ENCODE measurements around the gene ZNF341. TPM values are rescaled to one million over a fixed set of nuclear protein-coding genes. Genes with fewer than 3 reads are reported as not detected.

Gene ZNF341
- total RNA-seq, 2 experiments from 2014 or later = 2.1 to 2.7 TPM

DNA sequence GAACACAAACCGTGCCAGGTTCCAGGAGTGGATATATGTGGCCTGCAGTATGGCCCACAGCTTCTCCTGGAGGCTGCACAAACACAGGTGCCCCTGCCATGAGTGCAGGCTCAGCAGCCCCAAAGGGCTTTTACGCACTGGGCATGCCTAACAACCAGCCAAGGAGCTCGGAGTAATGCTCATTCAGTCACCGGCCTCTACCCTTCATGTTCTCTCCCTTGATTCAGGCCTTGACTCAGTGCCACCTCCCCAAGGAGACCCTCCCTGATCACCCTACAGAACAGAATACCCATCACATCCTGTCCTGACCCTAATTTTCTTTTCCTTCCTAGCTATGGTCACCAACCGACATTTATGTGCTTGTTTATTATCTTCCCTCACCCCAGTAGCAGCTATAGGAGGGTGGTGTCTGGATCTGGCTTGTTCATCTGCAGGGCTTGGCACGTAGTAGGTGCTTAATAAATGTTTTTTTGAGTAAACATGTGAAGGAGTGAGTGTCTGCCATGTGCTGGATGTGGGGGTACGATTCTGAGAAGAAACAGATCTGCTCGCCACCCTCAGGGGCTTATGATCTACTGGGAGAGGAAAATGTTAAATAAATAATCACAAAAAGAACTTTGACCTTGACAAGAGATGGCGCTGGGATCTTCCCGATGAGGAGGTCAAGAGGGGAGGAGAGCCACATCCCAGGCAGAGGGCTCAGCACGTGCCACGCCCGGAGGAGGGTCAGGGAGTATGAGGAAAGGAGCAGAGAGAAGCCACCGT, 20.9 kb upstream of the ZNF341 start:
- H3K4me3 Mint-ChIP-seq = no peak overlapping the region
- ChIA-PET POLR2A (interaction anchor here (1.0 kb wide), 1 partner anchor 21 kb away, joined by 3 read pairs; no protein-coding TSS in a partner anchor), CTCF (interaction anchor here (0.6 kb wide), 1 partner anchor 213 kb away, joined by 3 read pairs; no protein-coding TSS in a partner anchor)
- no peaks in the 10 kb centered on the region for H3K27me3 Mint-ChIP-seq
- peaks cover 63% of the 10 kb centered on the region for H3K36me3 Mint-ChIP-seq (ENCODE audit: low read depth)
- Histone ChIP-seq H3K27me3 (ENCODE audit: control insufficient read depth in 1 of 2, insufficient read depth in 2 of 2, low read length in 2 of 2) (no peaks in the 10 kb centered on the region), H3K4me1 (ENCODE audit: insufficient read depth, low read length) (peaks cover 5% of the 10 kb centered on the region), H3K36me3 (ENCODE audit: insufficient read depth, low read length) (peaks cover 55% of the 10 kb centered on the region), H3K27ac (ENCODE audit: low read depth in 1 of 2, low read length in 2 of 2) (no peak overlapping the region), H3K9me3 (ENCODE audit: control insufficient read depth in 1 of 2, insufficient read depth in 1 of 2, low read length in 2 of 2) (no peaks in the 10 kb centered on the region), H3K4me3 (ENCODE audit: low read length) (no peak overlapping the region)
- intact Hi-C loops (cut with DNase I, micrococcal nuclease) = no loop called here
- ATAC-seq (ENCODE audit: poor library complexity) (no peak), DNase-seq (no peak)
- no peak overlapping the region for H3K27ac Mint-ChIP-seq
- no peak for TF ChIP-seq CTCF (IDR thresholded peaks at IDR 0.05)
- H3K4me1 Mint-ChIP-seq (ENCODE audit: low read depth) = peaks cover 10% of the 10 kb centered on the region
- H3K9me3 Mint-ChIP-seq = no peaks in the 10 kb centered on the region

DNA sequence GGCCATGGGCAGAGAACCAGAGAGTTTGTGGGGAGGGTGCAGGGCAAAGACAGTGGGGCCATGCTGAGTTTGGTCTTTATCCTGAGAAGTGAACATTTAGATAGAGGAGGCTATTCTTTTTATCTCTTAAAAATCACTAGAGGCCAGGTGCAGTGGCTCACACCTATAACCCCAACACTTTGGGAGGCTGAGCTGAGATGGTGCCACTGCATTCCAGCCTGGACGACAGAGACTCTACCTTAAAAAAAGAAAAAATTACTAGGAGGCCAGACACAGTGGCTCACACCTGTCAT, 20.4 kb upstream of the ZNF341 start:
- intact Hi-C loops (cut with DNase I, micrococcal nuclease) = no loop called here
- peaks cover 67% of the 10 kb centered on the region for H3K36me3 Mint-ChIP-seq (ENCODE audit: low read depth)
- CTCF ChIA-PET = no interaction called here
- Histone ChIP-seq H3K4me3 (ENCODE audit: low read length) (no peak overlapping the region), H3K27me3 (ENCODE audit: control insufficient read depth in 1 of 2, insufficient read depth in 2 of 2, low read length in 2 of 2) (no peaks in the 10 kb centered on the region), H3K27ac (ENCODE audit: low read depth in 1 of 2, low read length in 2 of 2) (no peak overlapping the region), H3K4me1 (ENCODE audit: insufficient read depth, low read length) (peaks cover 5% of the 10 kb centered on the region), H3K36me3 (ENCODE audit: insufficient read depth, low read length) (peaks cover 52% of the 10 kb centered on the region), H3K9me3 (ENCODE audit: control insufficient read depth in 1 of 2, insufficient read depth in 1 of 2, low read length in 2 of 2) (no peaks in the 10 kb centered on the region)
- no peaks in the 10 kb centered on the region for H3K27me3 Mint-ChIP-seq
- no peak for TF ChIP-seq CTCF (IDR thresholded peaks at IDR 0.05)
- POLR2A ChIA-PET = no interaction called here
- H3K27ac Mint-ChIP-seq = no peak overlapping the region
- H3K4me3 Mint-ChIP-seq = no peak overlapping the region
- H3K9me3 Mint-ChIP-seq = no peaks in the 10 kb centered on the region
- ATAC-seq (ENCODE audit: poor library complexity) = no peak
- H3K4me1 Mint-ChIP-seq (ENCODE audit: low read depth) = peaks cover 10% of the 10 kb centered on the region
- DNase-seq = no peak

DNA sequence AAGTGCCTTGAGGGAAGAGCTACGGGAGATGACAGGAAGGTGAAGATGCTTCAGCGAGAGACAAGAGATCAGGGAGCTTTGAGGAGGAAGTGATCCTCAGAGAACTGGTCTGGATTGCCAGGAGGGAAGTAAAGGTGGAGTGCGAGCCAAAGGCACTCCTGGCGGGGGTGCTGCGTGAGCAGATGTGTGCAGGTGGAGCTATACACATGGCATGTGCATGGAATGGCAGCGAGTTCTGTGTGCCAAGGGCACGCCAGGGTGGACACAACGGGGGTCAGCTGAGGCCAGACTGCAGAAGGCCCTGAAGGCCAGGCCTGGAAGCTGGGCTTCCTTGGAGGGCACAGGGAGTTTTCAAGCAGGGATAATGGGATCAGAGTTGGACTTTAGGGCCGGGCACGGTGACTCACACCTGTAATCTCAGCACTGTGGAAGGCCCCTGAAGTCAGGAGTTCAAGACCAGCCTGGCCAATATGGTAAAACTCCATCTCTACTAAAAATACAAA, 17.9 kb upstream of the ZNF341 start:
- H3K36me3 Mint-ChIP-seq (ENCODE audit: low read depth) = peaks cover 60% of the 10 kb centered on the region
- H3K27me3 Mint-ChIP-seq = no peaks in the 10 kb centered on the region
- TF ChIP-seq CTCF (IDR thresholded peaks at IDR 0.05) = no peak
- Histone ChIP-seq H3K9me3 (ENCODE audit: control insufficient read depth in 1 of 2, insufficient read depth in 1 of 2, low read length in 2 of 2) (no peaks in the 10 kb centered on the region), H3K36me3 (ENCODE audit: insufficient read depth, low read length) (peaks cover 41% of the 10 kb centered on the region), H3K27ac (ENCODE audit: low read depth in 1 of 2, low read length in 2 of 2) (no peak overlapping the region), H3K4me3 (ENCODE audit: low read length) (no peak overlapping the region), H3K27me3 (ENCODE audit: control insufficient read depth in 1 of 2, insufficient read depth in 2 of 2, low read length in 2 of 2) (no peaks in the 10 kb centered on the region), H3K4me1 (ENCODE audit: insufficient read depth, low read length) (peaks cover 6% of the 10 kb centered on the region)
- no peaks in the 10 kb centered on the region for H3K9me3 Mint-ChIP-seq
- no peak overlapping the region for H3K27ac Mint-ChIP-seq
- peaks cover 15% of the 10 kb centered on the region for H3K4me1 Mint-ChIP-seq (ENCODE audit: low read depth)
- CTCF ChIA-PET = no interaction called here
- no peak overlapping the region for H3K4me3 Mint-ChIP-seq
- POLR2A ChIA-PET = no interaction called here
- ATAC-seq (ENCODE audit: poor library complexity) (no peak), DNase-seq (no peak)
- intact Hi-C loops (cut with DNase I, micrococcal nuclease) = no loop called here
